CD4-positive, alpha-beta memory T cell (primary cell): Measurements from ENCODE around the gene DHRS12. TPM values are rescaled to one million over a fixed set of nuclear protein-coding genes. Genes with fewer than 3 reads are reported as not detected.

Source experiments
- CTCF ChIA-PET: fragments of 350-600 bp; sonication (Branson Sonifier 250); formaldehyde crosslinking; loops from one replicate; lab custom pipeline; 2021; ENCODE audit warnings: inconsistent platforms; ENCODE audit not compliant: partially characterized antibody; lab: Charles Lee
- POLR2A ChIA-PET: fragments of 350-600 bp; sonication (Branson Sonifier 250); formaldehyde crosslinking; loops from one replicate; lab custom pipeline; 2021; ENCODE audit not compliant: partially characterized antibody; lab: Charles Lee
- DNase-seq, 5 donors: peaks; one replicate each; pipeline versions ENCODE4 v3.0.0 to v3.0.0-alpha.2; 2020 to 2022; ENCODE audit warnings: mixed read lengths in 1 of 5
- H3K27ac ChIP-seq: one replicate; pipeline ENCODE4 v1.7.0; 2013; ENCODE audit warnings: low read depth, low read length
- H3K27me3 ChIP-seq: 2 replicates; pipeline ENCODE4 v1.7.0; 2013; ENCODE audit warnings: mild to moderate bottlenecking, low read length, moderate library complexity; ENCODE audit not compliant: insufficient read depth
- H3K36me3 ChIP-seq: 2 replicates; pipeline ENCODE4 v1.7.0; 2013; ENCODE audit warnings: mild to moderate bottlenecking, low read length, moderate library complexity; ENCODE audit not compliant: insufficient read depth
- H3K4me1 ChIP-seq: 2 replicates; pipeline ENCODE4 v1.7.0; 2013; ENCODE audit warnings: mild to moderate bottlenecking, low read length, moderate library complexity; ENCODE audit not compliant: insufficient read depth
- H3K4me3 ChIP-seq, 2 donors: one replicate each; pipeline ENCODE4 v1.7.0; 2013; ENCODE audit warnings: low read length in 2 of 2, mild to moderate bottlenecking in 1 of 2
- H3K9me3 ChIP-seq, 2 donors: one replicate each; pipeline ENCODE4 v1.7.0; 2013; ENCODE audit warnings: low read length in 2 of 2, control low read depth in 1 of 2; ENCODE audit not compliant: control insufficient read depth in 1 of 2
- H3K27ac Mint-ChIP-seq, 7 donors: one replicate each; pipeline ENCODE4 v1.8.0; 2020 to 2021; ENCODE audit warnings: mixed read lengths in 7 of 7, mild to moderate bottlenecking in 6 of 7, inconsistent platforms in 3 of 7, moderate library complexity in 3 of 7
- H3K27me3 Mint-ChIP-seq, 2 donors: one replicate each; pipeline ENCODE4 v1.8.0; 2020 to 2021; ENCODE audit warnings: mixed read lengths in 2 of 2
- H3K36me3 Mint-ChIP-seq, 2 donors: one replicate each; pipeline ENCODE4 v1.8.0; 2020 to 2021; ENCODE audit warnings: mixed read lengths in 2 of 2, inconsistent platforms in 1 of 2, mild to moderate bottlenecking in 1 of 2
- H3K4me1 Mint-ChIP-seq, 4 donors: one replicate each; pipeline ENCODE4 v1.8.0; 2020 to 2021; ENCODE audit warnings: mixed read lengths in 4 of 4, mild to moderate bottlenecking in 1 of 4
- H3K4me3 Mint-ChIP-seq, 8 donors: one replicate each; pipeline ENCODE4 v1.8.0; 2020 to 2021; ENCODE audit warnings: mixed read lengths in 8 of 8, mild to moderate bottlenecking in 7 of 8, moderate library complexity in 6 of 8, inconsistent platforms in 3 of 8
- H3K9me3 Mint-ChIP-seq, 8 donors: one replicate each; pipeline ENCODE4 v1.8.0; 2020 to 2021; ENCODE audit warnings: mixed read lengths in 8 of 8, mild to moderate bottlenecking in 5 of 8, inconsistent platforms in 3 of 8, moderate library complexity in 1 of 8
- intact Hi-C: fragments of 100-400 bp; cut with micrococcal nuclease; formaldehyde crosslinking; loops from one replicate; pipeline ENCODE4 v1.15.1; 2023
- polyA plus RNA-seq, 2 donors: library from polyadenylated mRNA; unstranded; fragments of 300-500 nt; fragmentation: Illumina TruSeq; gene quantifications; one replicate each; pipeline ENCODE4 v1.2.3, GENCODE V29; 2021
- total RNA-seq, 2 experiments: library from RNA; stranded (reverse); gene quantifications; one replicate each; pipeline ENCODE4 v1.2.3, GENCODE V29; 2021

The DHRS12 gene
- total and polyA plus RNA-seq, 4 experiments from 2014 or later = 23.6 to 38.9 (median 30.7) TPM

- no peak for DNase-seq
- ChIA-PET CTCF (no interaction called here), POLR2A (no interaction called here)
- H3K4me1 ChIP-seq = no peaks in the 10 kb centered on the region
- Mint-ChIP-seq H3K27me3 (no peaks in the 10 kb centered on the region), H3K4me1 (no peaks in the 10 kb centered on the region), H3K4me3 (no peak overlapping the region), H3K27ac (peak overlapping the region in 5 of 7 donors; percentile 32 to 42 (median 37)), H3K9me3 (no peaks in the 10 kb centered on the region), H3K36me3 (peaks cover 15 to 36% of the 10 kb centered on the region in 2 donors)
- H3K27ac ChIP-seq = no peak overlapping the region
- peaks cover 5% of the 10 kb centered on the region for H3K36me3 ChIP-seq
- H3K9me3 ChIP-seq = no peaks in the 10 kb centered on the region
- no peak overlapping the region for H3K4me3 ChIP-seq
- intact Hi-C loops = no loop called here
- no peaks in the 10 kb centered on the region for H3K27me3 ChIP-seq
Measured at GRCh38 chr13:51772105-51772455, 31.9 kb downstream of the DHRS12 start.

GRCh38 chr13:51771418-51772104 lies 32.4 kb downstream of the DHRS12 start:
- no peaks in the 10 kb centered on the region for H3K4me1 Mint-ChIP-seq
- no peaks in the 10 kb centered on the region for H3K27me3 Mint-ChIP-seq
- ChIA-PET POLR2A (no interaction called here), CTCF (no interaction called here)
- H3K27me3 ChIP-seq = no peaks in the 10 kb centered on the region
- peak in 1 of 5 donors; percentile 43 for DNase-seq
- H3K27ac ChIP-seq = no peak overlapping the region
- H3K9me3 Mint-ChIP-seq = no peaks in the 10 kb centered on the region
- H3K27ac Mint-ChIP-seq = peak overlapping the region in 4 of 7 donors; percentile 32 to 66 (median 44)
- intact Hi-C loops = no loop called here
- peaks cover 5% of the 10 kb centered on the region for H3K36me3 ChIP-seq
- no peak overlapping the region for H3K4me3 Mint-ChIP-seq
- no peaks in the 10 kb centered on the region for H3K4me1 ChIP-seq
- no peaks in the 10 kb centered on the region for H3K9me3 ChIP-seq
- peaks cover 16 to 39% of the 10 kb centered on the region in 2 donors for H3K36me3 Mint-ChIP-seq
- H3K4me3 ChIP-seq = no peak overlapping the region

- Mint-ChIP-seq H3K27me3 (no peaks in the 10 kb centered on the region), H3K4me3 (no peak overlapping the region), H3K4me1 (peaks cover 0 to 6% (median 0%) of the 10 kb centered on the region in 4 donors), H3K36me3 (peaks cover 20 to 43% of the 10 kb centered on the region in 2 donors), H3K27ac (peak overlapping the region in 4 of 7 donors; percentile 43 to 67 (median 58)), H3K9me3 (no peaks in the 10 kb centered on the region)
- Histone ChIP-seq H3K4me3 (no peak overlapping the region), H3K9me3 (no peaks in the 10 kb centered on the region), H3K27ac (no peak overlapping the region), H3K36me3 (peaks cover 5% of the 10 kb centered on the region), H3K27me3 (no peaks in the 10 kb centered on the region), H3K4me1 (no peaks in the 10 kb centered on the region)
- ChIA-PET CTCF (no interaction called here), POLR2A (no interaction called here)
- intact Hi-C loops = no loop called here
- no peak for DNase-seq
Measured at GRCh38 chr13:51770681-51771417, 33.1 kb downstream of the DHRS12 start.

GRCh38 chr13:51770160-51770559 lies 33.8 kb downstream of the DHRS12 start:
- Histone ChIP-seq H3K27ac (no peak overlapping the region), H3K36me3 (peaks cover 5% of the 10 kb centered on the region), H3K4me1 (peaks cover 2% of the 10 kb centered on the region), H3K9me3 (no peaks in the 10 kb centered on the region), H3K4me3 (no peak overlapping the region), H3K27me3 (no peaks in the 10 kb centered on the region)
- Mint-ChIP-seq H3K9me3 (no peaks in the 10 kb centered on the region), H3K36me3 (peaks cover 20 to 47% of the 10 kb centered on the region in 2 donors), H3K27me3 (no peaks in the 10 kb centered on the region), H3K27ac (peak overlapping the region in 2 of 7 donors; percentile 9 to 43), H3K4me3 (no peak overlapping the region), H3K4me1 (peaks cover 4 to 13% (median 5%) of the 10 kb centered on the region in 4 donors)
- ChIA-PET POLR2A (no interaction called here), CTCF (no interaction called here)
- no peak for DNase-seq
- intact Hi-C loops = no loop called here

- Mint-ChIP-seq H3K9me3 (no peaks in the 10 kb centered on the region), H3K36me3 (peaks cover 20 to 47% of the 10 kb centered on the region in 2 donors), H3K27me3 (no peaks in the 10 kb centered on the region), H3K27ac (peak overlapping the region in 1 of 7 donors; percentile 51), H3K4me1 (peaks cover 9 to 18% (median 11%) of the 10 kb centered on the region in 4 donors), H3K4me3 (no peak overlapping the region)
- ChIA-PET CTCF (no interaction called here), POLR2A (no interaction called here)
- H3K27me3 ChIP-seq = no peaks in the 10 kb centered on the region
- H3K36me3 ChIP-seq = peaks cover 5% of the 10 kb centered on the region
- H3K27ac ChIP-seq = no peak overlapping the region
- H3K4me3 ChIP-seq = no peak overlapping the region
- no peaks in the 10 kb centered on the region for H3K9me3 ChIP-seq
- peaks cover 8% of the 10 kb centered on the region for H3K4me1 ChIP-seq
- no peak for DNase-seq
- intact Hi-C loops = no loop called here
Measured at GRCh38 chr13:51769455-51770127, 34.4 kb downstream of the DHRS12 start.

GRCh38 chr13:51768976-51769375 lies 35.0 kb downstream of the DHRS12 start:
- peaks cover 20 to 47% of the 10 kb centered on the region in 2 donors for H3K36me3 Mint-ChIP-seq
- Histone ChIP-seq H3K27me3 (no peaks in the 10 kb centered on the region), H3K9me3 (no peaks in the 10 kb centered on the region), H3K4me1 (peaks cover 14% of the 10 kb centered on the region), H3K4me3 (no peak overlapping the region), H3K27ac (no peak overlapping the region), H3K36me3 (peaks cover 5% of the 10 kb centered on the region)
- H3K27ac Mint-ChIP-seq = peak overlapping the region in 1 of 7 donors; percentile 22
- CTCF ChIA-PET = no interaction called here
- POLR2A ChIA-PET = no interaction called here
- no peaks in the 10 kb centered on the region for H3K27me3 Mint-ChIP-seq
- H3K4me1 Mint-ChIP-seq = peaks cover 14 to 24% (median 16%) of the 10 kb centered on the region in 4 donors
- intact Hi-C loops = no loop called here
- DNase-seq = no peak
- peaks cover 0 to 2% (median 0%) of the 10 kb centered on the region in 8 donors for H3K9me3 Mint-ChIP-seq
- H3K4me3 Mint-ChIP-seq = peak overlapping the region in 1 of 8 donors; percentile 20

GRCh38 chr13:51768378-51768921 lies 35.5 kb downstream of the DHRS12 start:
- Histone ChIP-seq H3K4me3 (no peak overlapping the region), H3K27me3 (no peaks in the 10 kb centered on the region), H3K9me3 (no peaks in the 10 kb centered on the region), H3K4me1 (peaks cover 18% of the 10 kb centered on the region), H3K27ac (no peak overlapping the region), H3K36me3 (peaks cover 5% of the 10 kb centered on the region)
- Mint-ChIP-seq H3K36me3 (peaks cover 20 to 46% of the 10 kb centered on the region in 2 donors), H3K27ac (peak overlapping the region in 2 of 7 donors; percentile 22 to 55), H3K27me3 (no peaks in the 10 kb centered on the region), H3K4me3 (peak overlapping the region in 1 of 8 donors; percentile 28), H3K9me3 (peaks cover 0 to 2% (median 0%) of the 10 kb centered on the region in 8 donors), H3K4me1 (peaks cover 15 to 27% (median 18%) of the 10 kb centered on the region in 4 donors)
- ChIA-PET POLR2A (no interaction called here), CTCF (no interaction called here)
- intact Hi-C loops = no loop called here
- no peak for DNase-seq
